GM23338 (cell line): ENCODE measurements around the gene OTUB1. TPM values are rescaled to one million over a fixed set of nuclear protein-coding genes. Genes with fewer than 3 reads are reported as not detected.

Experiments used
- ATAC-seq: fragments of 200-7000 bp; cut with Tn5 transposase; 3 replicates; pipeline ENCODE4 v1.9.1; 2020
- DNase-seq: peaks from one replicate; pipeline ENCODE4 v3.0.0-alpha.2; 2015; ENCODE audit warnings: low spot score
- H2AFZ ChIP-seq: fragments of 200-600 bp; sonication (generic); 2 replicates; pipeline ENCODE4 v1.8.0; 2016; ENCODE audit warnings: antibody characterized with exemption, mild to moderate bottlenecking, moderate library complexity
- H3F3A ChIP-seq: fragments of 200-600 bp; sonication (generic); replicated peaks from 2 replicates; pipeline ENCODE4 v1.8.0; 2017; ENCODE audit warnings: antibody characterized with exemption, mixed run types, low read depth
- H3K27ac ChIP-seq: fragments of 200-600 bp; sonication (generic); 2 replicates; pipeline ENCODE4 v1.6.1; 2016; ENCODE audit warnings: low read depth
- H3K27me3 ChIP-seq: fragments of 200-600 bp; sonication (generic); 2 replicates; pipeline ENCODE4 v1.8.0; 2016; ENCODE audit warnings: mild to moderate bottlenecking, mixed run types, moderate library complexity; ENCODE audit not compliant: insufficient read depth
- H3K36me3 ChIP-seq: fragments of 200-600 bp; sonication (generic); 2 replicates; pipeline ENCODE4 v1.8.0; 2016; ENCODE audit warnings: mild to moderate bottlenecking; ENCODE audit not compliant: insufficient read depth
- H3K4me1 ChIP-seq: fragments of 200-600 bp; sonication (generic); 2 replicates; pipeline ENCODE4 v1.8.0; 2016; ENCODE audit warnings: mild to moderate bottlenecking, moderate library complexity; ENCODE audit not compliant: insufficient read depth
- H3K4me2 ChIP-seq: fragments of 200-600 bp; sonication (generic); 2 replicates; pipeline ENCODE4 v1.7.1; 2017; ENCODE audit warnings: mixed run types
- H3K4me3 ChIP-seq: fragments of 200-600 bp; sonication (generic); 2 replicates; pipeline ENCODE4 v1.6.1; 2016; ENCODE audit warnings: mixed run types
- H3K79me2 ChIP-seq: fragments of 200-600 bp; sonication (generic); replicated peaks from 2 replicates; pipeline ENCODE4 v1.8.0; 2017; ENCODE audit warnings: mild to moderate bottlenecking; ENCODE audit not compliant: insufficient read depth
- H3K9me2 ChIP-seq: fragments of 200-600 bp; sonication (generic); 2 replicates; pipeline ENCODE4 v1.8.0; 2017; ENCODE audit not compliant: insufficient read depth
- H4K20me1 ChIP-seq: fragments of 200-600 bp; sonication (generic); replicated peaks from 2 replicates; pipeline ENCODE4 v1.8.0; 2017; ENCODE audit warnings: mild to moderate bottlenecking; ENCODE audit not compliant: insufficient read depth
- H3K27ac Mint-ChIP-seq: 2 replicates; pipeline ENCODE4 v1.8.0; 2020; ENCODE audit warnings: inconsistent platforms, mild to moderate bottlenecking, moderate library complexity, mixed read lengths
- H3K27me3 Mint-ChIP-seq: 3 replicates; pipeline ENCODE4 v1.8.0; 2022; ENCODE audit warnings: low read depth, mild to moderate bottlenecking, moderate library complexity, mixed read lengths, inconsistent platforms; ENCODE audit not compliant: insufficient read depth, poor library complexity
- H3K36me3 Mint-ChIP-seq: 3 replicates; pipeline ENCODE4 v1.8.0; 2021; ENCODE audit warnings: low read depth, mild to moderate bottlenecking, inconsistent platforms, moderate library complexity, mixed read lengths
- H3K4me1 Mint-ChIP-seq: 3 replicates; pipeline ENCODE4 v1.8.0; 2020; ENCODE audit warnings: mild to moderate bottlenecking, inconsistent platforms, mixed read lengths
- H3K4me3 Mint-ChIP-seq: 3 replicates; pipeline ENCODE4 v1.8.0; 2021; ENCODE audit warnings: moderate library complexity, mild to moderate bottlenecking, inconsistent platforms, mixed read lengths
- H3K9me3 Mint-ChIP-seq: 3 replicates; pipeline ENCODE4 v1.8.0; 2020; ENCODE audit warnings: moderate library complexity, mild to moderate bottlenecking, inconsistent platforms, mixed read lengths
- CTCF ChIP-seq, 2 experiments: fragments of 200-600 bp in 1 of 2; sonication (generic) in 1 of 2; conservative IDR thresholded peaks; 2 replicates each; pipeline versions ENCODE4 v1.5.1 to v1.6.1; 2016 to 2017; ENCODE audit warnings: antibody characterized with exemption in 2 of 2, low read depth in 2 of 2, mild to moderate bottlenecking in 2 of 2, moderate library complexity in 1 of 2
- EZH2 ChIP-seq: fragments of 200-600 bp; sonication (generic); IDR thresholded peaks from one replicate; pipeline ENCODE4 v1.8.0; 2017; ENCODE audit warnings: antibody characterized with exemption, mild to moderate bottlenecking, low read depth; ENCODE audit not compliant: unreplicated experiment
- POLR2AphosphoS5 ChIP-seq: IDR thresholded peaks from 2 replicates; pipeline ENCODE4 v1.6.1; 2016; ENCODE audit warnings: antibody characterized with exemption, low read depth
- ZNF114 ChIP-seq: fragments of 250-450 bp; sonication (Bioruptor Pico); IDR thresholded peaks from 2 replicates; pipeline ENCODE4 v1.5.0; 2020; ENCODE audit warnings: mild to moderate bottlenecking, moderate library complexity
- ZNF331 ChIP-seq: fragments of 250-450 bp; sonication (Bioruptor Pico); IDR thresholded peaks from 2 replicates; pipeline ENCODE4 v1.5.0; 2020; ENCODE audit warnings: low read depth, mild to moderate bottlenecking, moderate library complexity
- ZNF462 ChIP-seq: fragments of 250-450 bp; sonication (Bioruptor Pico); IDR thresholded peaks from 2 replicates; pipeline ENCODE4 v1.5.0; 2020; ENCODE audit warnings: mild to moderate bottlenecking, moderate library complexity
- polyA plus RNA-seq: library from polyadenylated mRNA; unstranded; fragments of >200 nt; fragmentation: Nextera tagmentation; extraction: Ambion mirVana; gene quantifications from 2 replicates; pipeline ENCODE4 v1.2.1, GENCODE V29; 2016
- total RNA-seq: library from RNA; depleted of rRNA; stranded (reverse); fragments of >200 nt; shearing (Covaris generic); gene quantifications from 2 replicates; pipeline ENCODE4 v1.2.3, GENCODE V29; 2014

The OTUB1 gene
- total and polyA plus RNA-seq, 2 experiments from 2014 or later, result 122 to 207 TPM

GRCh38 chr11:64032050-64032449 is 45.8 kb downstream of the OTUB1 start (continued):
- TF ChIP-seq ZNF462 (CRISPR knock-in tag), result no peak
- no peak for TF ChIP-seq POLR2AphosphoS5
- TF ChIP-seq EZH2, result no peak
- TF ChIP-seq ZNF331, result no peak

- peaks cover 3% of the 10 kb centered on the region; the same call in 2 of the 3 replicates for H3K9me3 Mint-ChIP-seq
- no peak overlapping the region for H2AFZ ChIP-seq
- H3K27me3 Mint-ChIP-seq, result peaks cover 79% of the 10 kb centered on the region
- H3K27me3 ChIP-seq, result peaks cover 96% of the 10 kb centered on the region
- H3K9me2 ChIP-seq, result no peaks in the 10 kb centered on the region
- H3K27ac Mint-ChIP-seq, result no peak overlapping the region
- H3K4me3 ChIP-seq, result peak overlapping the region; percentile 40; the same call in 1 of the 2 replicates
- 0 out of 2 replicates have a peak, but pooled peaks cover 14% of the 10 kb centered on the region for H3F3A ChIP-seq
- no peaks in the 10 kb centered on the region for H3K79me2 ChIP-seq
- TF ChIP-seq CTCF (conservative IDR thresholded peaks at IDR 0.05; ENCODE audit: low read depth in 2 of 2) (peak; percentile 49 to 52), ZNF114 (CRISPR knock-in tag) (no peak)
- H3K36me3 ChIP-seq, result no peaks in the 10 kb centered on the region
- peaks cover 22% of the 10 kb centered on the region for H3K4me1 Mint-ChIP-seq
- peak; percentile 71 for ATAC-seq
- H3K4me3 Mint-ChIP-seq, result peak overlapping the region; percentile 83
- no peaks in the 10 kb centered on the region for H3K36me3 Mint-ChIP-seq
- H3K4me1 ChIP-seq, result peaks cover 25% of the 10 kb centered on the region; the same call in 1 of the 2 replicates
- DNase-seq, result peak; percentile 81
- H3K4me2 ChIP-seq, result peak overlapping the region; percentile 69; the same call in 1 of the 2 replicates
- no peaks in the 10 kb centered on the region; the same call in 1 of the 2 replicates for H4K20me1 ChIP-seq
- H3K27ac ChIP-seq, result no peak overlapping the region
These were observed 48.2 kb downstream of the OTUB1 start for GRCh38 chr11:64034411-64034811.
